Omental fat pad (tissue), 4 donors: Measurements from ENCODE around the gene ARFGAP1. TPM values are rescaled to one million over a fixed set of nuclear protein-coding genes. Genes with fewer than 3 reads are reported as not detected.

Source experiments
- ATAC-seq: fragments of 150-250 bp; one replicate; pipeline ENCODE4 v1.9.1; 2016; ENCODE audit warnings: mild to moderate bottlenecking, moderate library complexity; ENCODE audit not compliant: low FRiP score
- DNase-seq: peaks from one replicate; pipeline ENCODE4 v3.0.0-alpha.2; 2019; ENCODE audit warnings: low spot score
- CTCF ChIP-seq, 3 donors: fragments of 450-650 bp; IDR thresholded peaks; one replicate each; pipeline ENCODE4 v1.5.1; 2016 to 2017; ENCODE audit warnings: antibody characterized with exemption in 3 of 3, mild to moderate bottlenecking in 3 of 3, moderate library complexity in 2 of 3
- total RNA-seq, 4 donors: library from RNA; depleted of rRNA; stranded (reverse); fragments of >200 nt; gene quantifications; one replicate each; pipeline ENCODE4 v1.1.0, GENCODE V29; 2016

ARFGAP1 gene
- total RNA-seq: 10 to 100 TPM; 29.2 to 59.7 (median 41.3) TPM

GRCh38 chr20:63272105-63273058 lies at the start of gene ARFGAP1:
ARFGAP1 (plus strand) TSS chr20:63272813; CDS start chr20:63275581, 2,768 bp downstream.
- ATAC-seq (peak; percentile 88), DNase-seq (peak; percentile 69)
- TF ChIP-seq CTCF (IDR thresholded peaks at IDR 0.05): no peak

GRCh38 chr20:63223121-63223825 lies 49.3 kb upstream of the ARFGAP1 start:
- no peak for ATAC-seq
- TF ChIP-seq CTCF (IDR thresholded peaks at IDR 0.05): no peak
- no peak for DNase-seq

- no peak for TF ChIP-seq CTCF (IDR thresholded peaks at IDR 0.05)
- no peak for ATAC-seq
These were observed 48.8 kb upstream of the ARFGAP1 start for GRCh38 chr20:63223826-63224207.

GRCh38 chr20:63224412-63225081 lies 48.1 kb upstream of the ARFGAP1 start:
- ATAC-seq (no peak), DNase-seq (no peak)
- TF ChIP-seq CTCF (IDR thresholded peaks at IDR 0.05): no peak

More at GRCh38 chr20:63223826-63224207, 48.8 kb upstream of the ARFGAP1 start:
- no peak for DNase-seq

GRCh38 chr20:63225082-63225454 lies 47.5 kb upstream of the ARFGAP1 start:
- ATAC-seq: no peak
- no peak for TF ChIP-seq CTCF (IDR thresholded peaks at IDR 0.05)

GRCh38 chr20:63226042-63226943 lies 46.3 kb upstream of the ARFGAP1 start:
- no peak for DNase-seq
- no peak for ATAC-seq
- no peak for TF ChIP-seq CTCF (IDR thresholded peaks at IDR 0.05)

More at GRCh38 chr20:63225082-63225454, 47.5 kb upstream of the ARFGAP1 start:
- no peak for DNase-seq
